Muscle of back (tissue), 11 donors: ENCODE measurements around the gene HIPK4. TPM values are rescaled to one million over a fixed set of nuclear protein-coding genes. Genes with fewer than 3 reads are reported as not detected.
"Not testable (repeated sequence)": the region's sequence is repeated elsewhere in the genome, so short reads cannot be mapped to it uniquely, and the experiment has no call there.

Experiments
- DNase-seq, 3 donors: peaks; one replicate each; pipeline versions ENCODE4 v3.0.0 to v3.0.0-alpha.2; 2013
- polyA plus RNA-seq, 10 donors: library from polyadenylated mRNA; unstranded; fragments of 120-200 nt; gene quantifications; one replicate each; pipeline ENCODE4 v1.2.1, GENCODE V29; 2013; ENCODE audit not compliant: insufficient read length in 10 of 10

HIPK4 gene
- polyA plus RNA-seq, 10 donors = 0.68 to 1.7 (median 1.4) TPM

- DNase-seq = no peak
Observed at GRCh38 chr19:40339018-40339728, 50.8 kb downstream of the HIPK4 start.

GRCh38 chr19:40337594-40337993 is 52.4 kb downstream of the HIPK4 start:
- no peak for DNase-seq

- DNase-seq = no peak
Observed at GRCh38 chr19:40337107-40337506, 52.9 kb downstream of the HIPK4 start.

- no peak for DNase-seq
Observed at GRCh38 chr19:40336601-40336900, 53.4 kb downstream of the HIPK4 start.

GRCh38 chr19:40335855-40336600 is 54.0 kb downstream of the HIPK4 start:
- no peak for DNase-seq

GRCh38 chr19:40335101-40335500 is 54.9 kb downstream of the HIPK4 start:
- no peak for DNase-seq

- DNase-seq = not testable (repeated sequence)
Observed at GRCh38 chr19:40333083-40333482, 56.9 kb downstream of the HIPK4 start.

GRCh38 chr19:40332669-40333068 is 57.3 kb downstream of the HIPK4 start:
- DNase-seq = no peak

- no peak for DNase-seq
Observed at GRCh38 chr19:40331052-40331451, 58.9 kb downstream of the HIPK4 start.

Other genes with a start within 250 kb of the HIPK4 start
- gene MAP3K10, start 198.8 kb downstream of the HIPK4 start, polyA plus RNA-seq = 10 to 100 TPM in 3 of 10 donors, 1 to 10 TPM in 7; 6.0 to 12.5 (median 9.3) TPM
- gene TTC9B, start 171.8 kb downstream of the HIPK4 start, polyA plus RNA-seq = under 1 TPM in 5 of 10 donors, not detected in 5; 0.05 to 0.27 (median 0.14) TPM
- under 1 TPM in 9 of 10 donors, not detected in 1; 0.19 to 0.47 (median 0.34) TPM for gene CCNP, start 163.5 kb downstream of the HIPK4 start, polyA plus RNA-seq
- gene AKT2, start 104.8 kb downstream of the HIPK4 start, polyA plus RNA-seq = 100 to 1,000 TPM; 136 to 204 (median 166) TPM
- 10 to 100 TPM; 44.0 to 71.9 (median 60.8) TPM for gene C19orf47, start 41.8 kb downstream of the HIPK4 start, polyA plus RNA-seq
- 100 to 1,000 TPM; 169 to 268 (median 209) TPM for gene PLD3, start 41.5 kb downstream of the HIPK4 start, polyA plus RNA-seq
- gene PRX, start 23.2 kb upstream of the HIPK4 start, polyA plus RNA-seq = 1 to 10 TPM; 6.0 to 9.0 (median 7.5) TPM
- 1 to 10 TPM; 4.2 to 7.7 (median 6.2) TPM for gene SERTAD1, start 35.8 kb upstream of the HIPK4 start, polyA plus RNA-seq
- gene SERTAD3, start 54.2 kb upstream of the HIPK4 start, polyA plus RNA-seq = 10 to 100 TPM; 37.2 to 55.1 (median 50.9) TPM
- 10 to 100 TPM; 26.1 to 55.4 (median 32.3) TPM for gene BLVRB, start 75.6 kb upstream of the HIPK4 start, polyA plus RNA-seq
- gene SPTBN4, start 76.8 kb upstream of the HIPK4 start, polyA plus RNA-seq = under 1 TPM; 0.25 to 0.81 (median 0.49) TPM
- gene SHKBP1, start 186.7 kb upstream of the HIPK4 start, polyA plus RNA-seq = 10 to 100 TPM; 14.7 to 31.7 (median 19.0) TPM
- 100 to 1,000 TPM; 157 to 405 (median 220) TPM for gene LTBP4, start 211.2 kb upstream of the HIPK4 start, polyA plus RNA-seq